GM21528 (cell line): Measurements from ENCODE around the gene NFIB.

Experiments
- ATAC-seq: cut with Tn5 transposase; IDR thresholded peaks from one replicate; pipeline ENCODE4 v1.9.1; 2021; ENCODE audit warnings: mild to moderate bottlenecking, moderate library complexity; ENCODE audit not compliant: unreplicated experiment, low FRiP score

Gene NFIB

GRCh38 chr9:14281136-14281795 lies 32.7 kb downstream of the NFIB start:
- ATAC-seq = no peak

- ATAC-seq = no peak
Measured at GRCh38 chr9:14279671-14280070, 34.3 kb downstream of the NFIB start.

- no peak for ATAC-seq
Measured at GRCh38 chr9:14278291-14278721, 35.6 kb downstream of the NFIB start.

- no peak for ATAC-seq
Measured at GRCh38 chr9:14277761-14278160, 36.2 kb downstream of the NFIB start.

GRCh38 chr9:14277244-14277643 lies 36.7 kb downstream of the NFIB start:
- ATAC-seq = no peak

- ATAC-seq = no peak
Measured at GRCh38 chr9:14275331-14275730, 38.6 kb downstream of the NFIB start.

GRCh38 chr9:14273696-14274121 lies 40.2 kb downstream of the NFIB start:
- no peak for ATAC-seq

GRCh38 chr9:14272927-14273528 lies 40.9 kb downstream of the NFIB start:
- no peak for ATAC-seq

GRCh38 chr9:14271093-14271673 lies 42.8 kb downstream of the NFIB start:
- ATAC-seq = no peak

- ATAC-seq = no peak
Measured at GRCh38 chr9:14270358-14271092, 43.4 kb downstream of the NFIB start.

- ATAC-seq = no peak
Measured at GRCh38 chr9:14269916-14270315, 44.0 kb downstream of the NFIB start.

- no peak for ATAC-seq
Measured at GRCh38 chr9:14263707-14264483, 50.0 kb downstream of the NFIB start.

GRCh38 chr9:14262827-14263226 lies 51.1 kb downstream of the NFIB start:
- ATAC-seq = no peak

- no peak for ATAC-seq
Measured at GRCh38 chr9:14261616-14262015, 52.3 kb downstream of the NFIB start.

- ATAC-seq = no peak
Measured at GRCh38 chr9:14260101-14260500, 53.8 kb downstream of the NFIB start.

GRCh38 chr9:14258660-14259239 lies 55.2 kb downstream of the NFIB start:
- no peak for ATAC-seq

- no peak for ATAC-seq
Measured at GRCh38 chr9:14258156-14258555, 55.8 kb downstream of the NFIB start.

GRCh38 chr9:14256588-14256987 lies 57.4 kb downstream of the NFIB start:
- no peak for ATAC-seq

- ATAC-seq = no peak
Measured at GRCh38 chr9:14251154-14252071, 62.5 kb downstream of the NFIB start.
